ENCODE data around the gene TNFSF12.

Gene TNFSF12

DNA sequence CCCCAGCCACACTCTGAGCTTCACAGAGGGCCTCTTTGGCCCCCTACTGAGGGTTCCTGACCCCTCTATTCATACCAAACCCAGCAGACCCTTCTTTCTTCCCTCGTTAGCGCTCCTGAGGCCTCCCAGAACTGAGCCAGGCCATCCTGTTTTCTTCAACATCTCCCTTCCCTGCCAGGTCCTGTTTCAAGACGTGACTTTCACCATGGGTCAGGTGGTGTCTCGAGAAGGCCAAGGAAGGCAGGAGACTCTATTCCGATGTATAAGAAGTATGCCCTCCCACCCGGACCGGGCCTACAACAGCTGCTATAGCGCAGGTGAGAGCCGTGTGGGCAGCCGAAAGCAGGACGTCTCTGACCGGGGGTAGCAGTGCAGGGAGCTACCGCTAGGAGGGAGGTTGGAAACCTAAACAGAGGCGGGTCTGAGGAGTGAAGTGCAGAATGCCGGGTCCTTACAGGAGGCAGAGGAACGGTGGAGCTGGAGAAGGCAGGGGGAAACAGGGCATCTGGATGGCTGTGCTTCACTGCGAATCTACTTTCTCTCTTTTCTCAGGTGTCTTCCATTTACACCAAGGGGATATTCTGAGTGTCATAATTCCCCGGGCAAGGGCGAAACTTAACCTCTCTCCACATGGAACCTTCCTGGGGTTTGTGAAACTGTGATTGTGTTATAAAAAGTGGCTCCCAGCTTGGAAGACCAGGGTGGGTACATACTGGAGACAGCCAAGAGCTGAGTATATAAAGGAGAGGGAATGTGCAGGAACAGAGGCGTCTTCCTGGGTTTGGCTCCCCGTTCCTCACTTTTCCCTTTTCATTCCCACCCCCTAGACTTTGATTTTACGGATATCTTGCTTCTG is 11.5 kb downstream of the TNFSF12 start:
- TF ChIP-seq TCF4 (CRISPR knock-in tag; IDR thresholded peaks at IDR 0.05; ENCODE audit: borderline replicate concordance) (no peak), ESRRG (CRISPR knock-in tag; IDR thresholded peaks at IDR 0.05) (no peak), TSHZ2 (CRISPR knock-in tag; IDR thresholded peaks at IDR 0.05) (no peak), GLIS3 (CRISPR knock-in tag; IDR thresholded peaks at IDR 0.05) (no peak), ZFP30 (CRISPR knock-in tag; IDR thresholded peaks at IDR 0.05) (no peak), OSR1 (CRISPR knock-in tag; IDR thresholded peaks at IDR 0.05) (no peak), ZFP3 (CRISPR knock-in tag; IDR thresholded peaks at IDR 0.05) (no peak), BACH2 (CRISPR knock-in tag; IDR thresholded peaks at IDR 0.05; ENCODE audit: borderline replicate concordance) (no peak), TOX (CRISPR knock-in tag; IDR thresholded peaks at IDR 0.05; ENCODE audit: borderline replicate concordance) (no peak)
- ATAC-seq: peak; percentile 61

DNA sequence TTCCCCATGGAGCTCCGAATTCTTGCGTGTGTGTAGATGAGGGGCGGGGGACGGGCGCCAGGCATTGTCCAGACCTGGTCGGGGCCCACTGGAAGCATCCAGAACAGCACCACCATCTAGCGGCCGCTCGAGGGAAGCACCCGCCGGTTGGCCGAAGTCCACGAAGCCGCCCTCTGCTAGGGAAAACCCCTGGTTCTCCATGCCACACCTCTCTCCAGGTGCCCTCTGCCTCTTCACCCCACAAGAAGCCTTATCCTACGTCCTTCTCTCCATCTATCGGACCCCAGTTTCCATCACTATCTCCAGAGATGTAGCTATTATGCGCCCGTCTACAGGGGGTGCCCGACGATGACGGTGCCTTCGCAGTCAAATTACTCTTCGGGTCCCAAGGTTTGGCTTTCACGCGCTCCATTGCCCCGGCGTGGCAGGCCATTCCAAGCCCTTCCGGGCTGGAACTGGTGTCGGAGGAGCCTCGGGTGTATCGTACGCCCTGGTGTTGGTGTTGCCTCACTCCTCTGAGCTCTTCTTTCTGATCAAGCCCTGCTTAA is 12.2 kb downstream of the TNFSF12 start:
- ATAC-seq: peak; percentile 86
- TF ChIP-seq, protein P1, sequence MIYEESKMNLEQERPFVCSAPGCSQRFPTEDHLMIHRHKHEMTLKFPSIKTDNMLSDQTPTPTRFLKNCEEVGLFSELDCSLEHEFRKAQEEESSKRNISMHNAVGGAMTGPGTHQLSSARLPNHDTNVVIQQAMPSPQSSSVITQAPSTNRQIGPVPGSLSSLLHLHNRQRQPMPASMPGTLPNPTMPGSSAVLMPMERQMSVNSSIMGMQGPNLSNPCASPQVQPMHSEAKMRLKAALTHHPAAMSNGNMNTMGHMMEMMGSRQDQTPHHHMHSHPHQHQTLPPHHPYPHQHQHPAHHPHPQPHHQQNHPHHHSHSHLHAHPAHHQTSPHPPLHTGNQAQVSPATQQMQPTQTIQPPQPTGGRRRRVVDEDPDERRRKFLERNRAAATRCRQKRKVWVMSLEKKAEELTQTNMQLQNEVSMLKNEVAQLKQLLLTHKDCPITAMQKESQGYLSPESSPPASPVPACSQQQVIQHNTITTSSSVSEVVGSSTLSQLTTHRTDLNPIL (CRISPR knock-in tag; IDR thresholded peaks at IDR 0.05; ENCODE audit: low read depth): no peak
- TF ChIP-seq TOX (CRISPR knock-in tag; IDR thresholded peaks at IDR 0.05; ENCODE audit: borderline replicate concordance) (no peak), PATZ1 (CRISPR knock-in tag; IDR thresholded peaks at IDR 0.05; ENCODE audit: borderline replicate concordance) (no peak), TSHZ2 (CRISPR knock-in tag; IDR thresholded peaks at IDR 0.05) (no peak), ESRRG (CRISPR knock-in tag; IDR thresholded peaks at IDR 0.05) (no peak), BACH2 (CRISPR knock-in tag; IDR thresholded peaks at IDR 0.05; ENCODE audit: borderline replicate concordance) (no peak), ZNF565 (CRISPR knock-in tag; conservative IDR thresholded peaks at IDR 0.05; ENCODE audit: low read depth) (no peak), ZNF8 (CRISPR knock-in tag; IDR thresholded peaks at IDR 0.05) (no peak), PPARA (CRISPR knock-in tag; IDR thresholded peaks at IDR 0.05; ENCODE audit: borderline replicate concordance) (no peak), TCF4 (CRISPR knock-in tag; IDR thresholded peaks at IDR 0.05; ENCODE audit: borderline replicate concordance) (no peak), OSR1 (CRISPR knock-in tag; IDR thresholded peaks at IDR 0.05) (no peak), CSDC2 (CRISPR knock-in tag; IDR thresholded peaks at IDR 0.05) (no peak), ZFP3 (CRISPR knock-in tag; IDR thresholded peaks at IDR 0.05) (no peak), RARB (CRISPR knock-in tag; IDR thresholded peaks at IDR 0.05) (no peak), GLIS3 (CRISPR knock-in tag; IDR thresholded peaks at IDR 0.05) (no peak), ZC3H10 (CRISPR knock-in tag; IDR thresholded peaks at IDR 0.05) (no peak)
- TF ChIP-seq, protein P2, sequence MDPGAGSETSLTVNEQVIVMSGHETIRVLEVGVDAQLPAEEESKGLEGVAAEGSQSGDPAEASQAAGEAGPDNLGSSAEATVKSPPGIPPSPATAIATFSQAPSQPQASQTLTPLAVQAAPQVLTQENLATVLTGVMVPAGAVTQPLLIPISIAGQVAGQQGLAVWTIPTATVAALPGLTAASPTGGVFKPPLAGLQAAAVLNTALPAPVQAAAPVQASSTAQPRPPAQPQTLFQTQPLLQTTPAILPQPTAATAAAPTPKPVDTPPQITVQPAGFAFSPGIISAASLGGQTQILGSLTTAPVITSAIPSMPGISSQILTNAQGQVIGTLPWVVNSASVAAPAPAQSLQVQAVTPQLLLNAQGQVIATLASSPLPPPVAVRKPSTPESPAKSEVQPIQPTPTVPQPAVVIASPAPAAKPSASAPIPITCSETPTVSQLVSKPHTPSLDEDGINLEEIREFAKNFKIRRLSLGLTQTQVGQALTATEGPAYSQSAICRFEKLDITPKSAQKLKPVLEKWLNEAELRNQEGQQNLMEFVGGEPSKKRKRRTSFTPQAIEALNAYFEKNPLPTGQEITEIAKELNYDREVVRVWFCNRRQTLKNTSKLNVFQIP (CRISPR knock-in tag; IDR thresholded peaks at IDR 0.05; ENCODE audit: borderline replicate concordance, low read depth): no peak
- TF ChIP-seq, protein P3, sequence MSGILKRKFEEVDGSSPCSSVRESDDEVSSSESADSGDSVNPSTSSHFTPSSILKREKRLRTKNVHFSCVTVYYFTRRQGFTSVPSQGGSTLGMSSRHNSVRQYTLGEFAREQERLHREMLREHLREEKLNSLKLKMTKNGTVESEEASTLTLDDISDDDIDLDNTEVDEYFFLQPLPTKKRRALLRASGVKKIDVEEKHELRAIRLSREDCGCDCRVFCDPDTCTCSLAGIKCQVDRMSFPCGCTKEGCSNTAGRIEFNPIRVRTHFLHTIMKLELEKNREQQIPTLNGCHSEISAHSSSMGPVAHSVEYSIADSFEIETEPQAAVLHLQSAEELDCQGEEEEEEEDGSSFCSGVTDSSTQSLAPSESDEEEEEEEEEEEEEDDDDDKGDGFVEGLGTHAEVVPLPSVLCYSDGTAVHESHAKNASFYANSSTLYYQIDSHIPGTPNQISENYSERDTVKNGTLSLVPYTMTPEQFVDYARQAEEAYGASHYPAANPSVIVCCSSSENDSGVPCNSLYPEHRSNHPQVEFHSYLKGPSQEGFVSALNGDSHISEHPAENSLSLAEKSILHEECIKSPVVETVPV (CRISPR knock-in tag; IDR thresholded peaks at IDR 0.05): no peak
